BLaER1 treated with 17β-estradiol and CSF1 and Interleukin-3, amounts not matched to agents 10 nM and 100 nM (cell line): ENCODE data around the gene STYXL1.
"Not testable (repeated sequence)": the region's sequence is repeated elsewhere in the genome, so short reads cannot be mapped to it uniquely, and the experiment has no call there.

Experiments used
- H3K27ac ChIP-seq, 11 experiments: shearing (Covaris generic); formaldehyde crosslinking; 2 replicates each; pipeline ENCODE4 v1.8.1; 2022
- H3K27me3 ChIP-seq, 11 experiments: shearing (Covaris generic); formaldehyde crosslinking; 2 replicates each; pipeline ENCODE4 v1.8.1; 2022
- H3K36me3 ChIP-seq, 11 experiments: shearing (Covaris generic); formaldehyde crosslinking; 2 replicates each; pipeline ENCODE4 v1.8.1; 2022
- H3K4me1 ChIP-seq, 10 experiments: shearing (Covaris generic); formaldehyde crosslinking; 2 replicates each; pipeline ENCODE4 v1.8.1; 2022
- H3K4me2 ChIP-seq, 11 experiments: shearing (Covaris generic); formaldehyde crosslinking; 2 replicates each; pipeline ENCODE4 v1.8.1; 2022
- H3K4me3 ChIP-seq, 10 experiments: shearing (Covaris generic); formaldehyde crosslinking; 2 replicates each; pipeline ENCODE4 v1.8.1; 2022
- H3K9ac ChIP-seq, 11 experiments: shearing (Covaris generic); formaldehyde crosslinking; 2 replicates each; pipeline ENCODE4 v1.8.1; 2022
- H3K9me3 ChIP-seq, 11 experiments: shearing (Covaris generic); formaldehyde crosslinking; replicated peaks in 1 of 11; 2 replicates each; pipeline ENCODE4 v1.8.1; 2022
- H4K20me1 ChIP-seq, 11 experiments: shearing (Covaris generic); formaldehyde crosslinking; 2 replicates each; pipeline ENCODE4 v1.8.1; 2022
- Cebpa-rat ChIP-seq, 11 experiments: shearing (Covaris generic); IDR thresholded peaks; 2 replicates each; pipeline ENCODE4 v1.8.1; 2022

The STYXL1 gene

GRCh38 chr7:76051840-76052239 is 4.0 kb upstream of the STYXL1 start:
- Histone ChIP-seq H3K27ac (no peak overlapping the region), H3K4me3 (no peak overlapping the region), H3K4me2 (no peak overlapping the region), H3K36me3 (peaks cover 59 to 79% (median 75%) of the 10 kb centered on the region in 11 experiments), H4K20me1 (peaks cover 48 to 81% (median 73%) of the 10 kb centered on the region in 11 experiments; a peak in 21 of 22 replicates), H3K27me3 (no peaks in the 10 kb centered on the region), H3K4me1 (peaks cover 16 to 54% (median 32%) of the 10 kb centered on the region in 10 experiments), H3K9ac (no peak overlapping the region), H3K9me3 (no peaks in the 10 kb centered on the region)
- TF ChIP-seq Cebpa-rat (IDR thresholded peaks at IDR 0.05) = no peak

- H3K27ac ChIP-seq = no peak overlapping the region
- no peak for TF ChIP-seq Cebpa-rat (IDR thresholded peaks at IDR 0.05)
Measured at GRCh38 chr7:76050545-76050944, 2.7 kb upstream of the STYXL1 start.

GRCh38 chr7:76049295-76049694 is 1.5 kb upstream of the STYXL1 start:
- peak overlapping the region in 5 of 11 experiments; percentile 91 to 98 (median 96); a peak in 6 of 22 replicates for H3K27ac ChIP-seq
- no peak for TF ChIP-seq Cebpa-rat (IDR thresholded peaks at IDR 0.05)

More at GRCh38 chr7:76050545-76050944, 2.7 kb upstream of the STYXL1 start:
- no peak overlapping the region for H3K4me3 ChIP-seq
- H3K9me3 ChIP-seq = no peaks in the 10 kb centered on the region
- H4K20me1 ChIP-seq = peaks cover 47 to 68% (median 60%) of the 10 kb centered on the region in 11 experiments; a peak in 21 of 22 replicates
- peaks cover 28 to 67% (median 43%) of the 10 kb centered on the region in 10 experiments for H3K4me1 ChIP-seq
- peak overlapping the region in 5 of 11 experiments; percentile 76 to 98 (median 89); a peak in 5 of 22 replicates for H3K4me2 ChIP-seq
- no peaks in the 10 kb centered on the region for H3K27me3 ChIP-seq
- H3K36me3 ChIP-seq = peaks cover 46 to 69% (median 63%) of the 10 kb centered on the region in 11 experiments
- no peak overlapping the region for H3K9ac ChIP-seq

GRCh38 chr7:76048668-76048988 is 828 bp upstream of the STYXL1 start:
- H3K36me3 ChIP-seq = peaks cover 27 to 59% (median 51%) of the 10 kb centered on the region in 11 experiments
- H3K4me1 ChIP-seq = peaks cover 23 to 74% (median 43%) of the 10 kb centered on the region in 10 experiments

More at GRCh38 chr7:76049295-76049694, 1.5 kb upstream of the STYXL1 start:
- Histone ChIP-seq H3K9ac (peak overlapping the region in 5 of 11 experiments; percentile 92 to 99 (median 94); a peak in 12 of 22 replicates), H3K9me3 (no peaks in the 10 kb centered on the region), H3K27me3 (no peaks in the 10 kb centered on the region), H3K4me1 (peaks cover 28 to 74% (median 48%) of the 10 kb centered on the region in 10 experiments), H3K4me3 (peak overlapping the region; percentile 89 to 100 (median 94); a peak in 19 of 20 replicates), H4K20me1 (peaks cover 35 to 64% (median 53%) of the 10 kb centered on the region in 11 experiments; a peak in 21 of 22 replicates), H3K36me3 (peaks cover 34 to 64% (median 55%) of the 10 kb centered on the region in 11 experiments), H3K4me2 (peak overlapping the region; percentile 72 to 98 (median 89))

GRCh38 chr7:76047305-76047810 is 442 bp downstream of the STYXL1 start:
- Histone ChIP-seq H4K20me1 (peaks cover 15 to 63% (median 45%) of the 10 kb centered on the region in 11 experiments; a peak in 20 of 22 replicates), H3K27ac (peak overlapping the region; percentile 88 to 98 (median 95)), H3K36me3 (peaks cover 15 to 50% (median 38%) of the 10 kb centered on the region in 11 experiments; a peak in 21 of 22 replicates), H3K4me1 (peaks cover 23 to 70% (median 36%) of the 10 kb centered on the region in 10 experiments), H3K9ac (peak overlapping the region; percentile 92 to 99 (median 97)), H3K4me3 (peak overlapping the region; percentile 89 to 100 (median 94)), H3K27me3 (no peaks in the 10 kb centered on the region), H3K9me3 (no peaks in the 10 kb centered on the region), H3K4me2 (peak overlapping the region; percentile 72 to 93 (median 86))
- TF ChIP-seq Cebpa-rat (IDR thresholded peaks at IDR 0.05) = no peak

More at GRCh38 chr7:76048668-76048988, 828 bp upstream of the STYXL1 start:
- no peaks in the 10 kb centered on the region for H3K9me3 ChIP-seq
- TF ChIP-seq Cebpa-rat (IDR thresholded peaks at IDR 0.05) = no peak
- peaks cover 28 to 64% (median 51%) of the 10 kb centered on the region in 11 experiments; a peak in 21 of 22 replicates for H4K20me1 ChIP-seq
- peak overlapping the region; percentile 72 to 98 (median 89) for H3K4me2 ChIP-seq
- H3K27me3 ChIP-seq = no peaks in the 10 kb centered on the region
- peak overlapping the region; percentile 88 to 98 (median 95) for H3K27ac ChIP-seq
- H3K4me3 ChIP-seq = peak overlapping the region; percentile 89 to 100 (median 94)
- peak overlapping the region; percentile 92 to 99 (median 97) for H3K9ac ChIP-seq

GRCh38 chr7:76044375-76044865 is 3.4 kb downstream of the STYXL1 start:
- no peaks in the 10 kb centered on the region for H3K9me3 ChIP-seq
- peak overlapping the region in 4 of 11 experiments; percentile 5 to 93 (median 84); a peak in 2 of 22 replicates for H3K4me2 ChIP-seq
- H3K4me1 ChIP-seq = peaks cover 20 to 57% (median 35%) of the 10 kb centered on the region in 10 experiments
- peaks cover 0 to 62% (median 44%) of the 10 kb centered on the region in 11 experiments; a peak in 14 of 22 replicates for H4K20me1 ChIP-seq
- H3K9ac ChIP-seq = 0 out of 22 replicates have a peak overlapping the region, but pooled peaks of 1 of the 11 experiments have one; percentile 7
- no peak overlapping the region for H3K4me3 ChIP-seq
- no peaks in the 10 kb centered on the region for H3K27me3 ChIP-seq
- no peak for TF ChIP-seq Cebpa-rat (IDR thresholded peaks at IDR 0.05)
- no peak overlapping the region for H3K27ac ChIP-seq
- H3K36me3 ChIP-seq = peaks cover 13 to 44% (median 24%) of the 10 kb centered on the region in 11 experiments

GRCh38 chr7:76040126-76040525 is 7.7 kb downstream of the STYXL1 start:
- TF ChIP-seq Cebpa-rat (IDR thresholded peaks at IDR 0.05) = no peak
- Histone ChIP-seq H3K4me1 (peaks cover 0 to 31% (median 9%) of the 10 kb centered on the region in 10 experiments; a peak in 11 of 20 replicates), H3K27me3 (no peaks in the 10 kb centered on the region), H3K9ac (no peak overlapping the region), H3K36me3 (peaks cover 9 to 48% (median 26%) of the 10 kb centered on the region in 11 experiments; a peak in 19 of 22 replicates), H3K27ac (no peak overlapping the region), H3K4me3 (no peak overlapping the region), H4K20me1 (peaks cover 0 to 70% (median 36%) of the 10 kb centered on the region in 11 experiments; a peak in 12 of 22 replicates), H3K4me2 (no peak overlapping the region), H3K9me3 (no peaks in the 10 kb centered on the region)

- Histone ChIP-seq H3K9ac (no peak overlapping the region), H3K4me3 (no peak overlapping the region), H3K9me3 (no peaks in the 10 kb centered on the region), H3K4me2 (no peak overlapping the region), H3K27ac (no peak overlapping the region), H4K20me1 (peaks cover 0 to 68% (median 23%) of the 10 kb centered on the region in 11 experiments; a peak in 12 of 22 replicates), H3K36me3 (peaks cover 9 to 52% (median 25%) of the 10 kb centered on the region in 11 experiments; a peak in 19 of 22 replicates), H3K4me1 (peaks cover 0 to 4% (median 0%) of the 10 kb centered on the region in 10 experiments; a peak in 3 of 20 replicates), H3K27me3 (no peaks in the 10 kb centered on the region)
- no peak for TF ChIP-seq Cebpa-rat (IDR thresholded peaks at IDR 0.05)
Measured at GRCh38 chr7:76037310-76037709, 10.5 kb downstream of the STYXL1 start.

- Histone ChIP-seq H3K9ac (no peak overlapping the region), H4K20me1 (peaks cover 0 to 46% (median 15%) of the 10 kb centered on the region in 11 experiments; a peak in 11 of 22 replicates)
- TF ChIP-seq Cebpa-rat (IDR thresholded peaks at IDR 0.05) = no peak
Measured at GRCh38 chr7:76031964-76032363, 15.8 kb downstream of the STYXL1 start.

GRCh38 chr7:76029682-76030081 is 18.1 kb downstream of the STYXL1 start:
- not testable (repeated sequence) for H3K4me2 ChIP-seq, H3K27me3 ChIP-seq, H3K4me3 ChIP-seq, H3K9me3 ChIP-seq, H3K27ac ChIP-seq, H3K9ac ChIP-seq
- Histone ChIP-seq H3K36me3 (peaks cover 34 to 84% (median 52%) of the 10 kb centered on the region in 11 experiments; a peak in 21 of 22 replicates), H3K4me1 (peaks cover 0 to 12% (median 7%) of the 10 kb centered on the region in 10 experiments; a peak in 11 of 20 replicates), H4K20me1 (peaks cover 0 to 38% (median 15%) of the 10 kb centered on the region in 11 experiments; a peak in 11 of 22 replicates)

More at GRCh38 chr7:76031964-76032363, 15.8 kb downstream of the STYXL1 start:
- Histone ChIP-seq H3K27ac (no peak overlapping the region), H3K9me3 (no peaks in the 10 kb centered on the region), H3K27me3 (no peaks in the 10 kb centered on the region), H3K4me3 (no peak overlapping the region), H3K4me1 (peaks cover 0 to 12% (median 7%) of the 10 kb centered on the region in 10 experiments; a peak in 11 of 20 replicates), H3K4me2 (no peak overlapping the region), H3K36me3 (peaks cover 20 to 61% (median 33%) of the 10 kb centered on the region in 11 experiments; a peak in 21 of 22 replicates)
